A172 (cell line): ENCODE measurements around the gene RNF121. TPM values are rescaled to one million over a fixed set of nuclear protein-coding genes. Genes with fewer than 3 reads are reported as not detected.

ENCODE experiments used
- DNase-seq: peaks from one replicate; pipeline ENCODE4 v3.0.0-alpha.2; 2015; ENCODE audit warnings: low spot score
- total RNA-seq: library from RNA; depleted of rRNA; stranded (reverse); fragments of >200 nt; shearing (Covaris generic); gene quantifications from 2 replicates; pipeline ENCODE4 v1.2.3, GENCODE V29; 2014

RNF121 gene
- total RNA-seq, 1 experiment from 2014 or later, result 29.9 TPM

DNA sequence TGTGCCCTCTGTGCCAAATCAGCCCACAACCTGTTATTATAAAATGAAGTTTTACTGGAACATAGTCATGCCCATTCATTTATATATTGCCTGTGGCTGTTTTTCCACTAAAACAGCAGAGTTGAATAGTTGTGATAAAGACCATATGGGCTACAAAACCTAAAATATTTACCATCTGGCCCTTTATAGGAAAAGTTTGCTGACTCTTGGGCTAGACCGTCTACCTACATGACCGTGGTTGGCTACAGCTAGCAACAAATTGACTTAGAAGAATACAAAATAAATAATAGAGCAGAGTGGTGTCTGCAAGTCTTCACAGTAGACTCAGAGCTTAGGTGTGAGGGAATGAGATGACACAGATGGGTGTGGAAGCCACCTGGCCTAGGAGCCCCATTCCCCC is 58.7 kb downstream of the RNF121 start:
- DNase-seq, result no peak

DNA sequence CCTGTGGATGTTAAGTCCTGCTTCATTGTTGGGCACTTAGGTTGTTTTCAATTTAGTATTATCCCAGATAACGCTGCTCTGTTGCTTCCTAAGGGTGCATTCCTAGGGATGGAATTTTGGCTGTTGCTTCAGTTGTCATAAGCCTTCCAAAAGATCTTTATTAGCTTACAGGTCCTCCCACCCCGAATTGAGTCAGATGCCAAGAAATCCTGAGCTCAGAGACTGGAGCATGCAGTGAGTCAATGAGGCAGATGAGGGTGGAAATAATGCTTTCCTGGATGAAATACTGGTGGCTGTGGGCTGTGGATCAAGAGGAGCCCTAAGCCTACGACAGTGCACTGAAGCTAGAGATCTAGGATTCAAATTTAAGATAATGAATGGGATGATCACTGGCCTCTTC is 59.2 kb downstream of the RNF121 start:
- DNase-seq, result no peak

DNA sequence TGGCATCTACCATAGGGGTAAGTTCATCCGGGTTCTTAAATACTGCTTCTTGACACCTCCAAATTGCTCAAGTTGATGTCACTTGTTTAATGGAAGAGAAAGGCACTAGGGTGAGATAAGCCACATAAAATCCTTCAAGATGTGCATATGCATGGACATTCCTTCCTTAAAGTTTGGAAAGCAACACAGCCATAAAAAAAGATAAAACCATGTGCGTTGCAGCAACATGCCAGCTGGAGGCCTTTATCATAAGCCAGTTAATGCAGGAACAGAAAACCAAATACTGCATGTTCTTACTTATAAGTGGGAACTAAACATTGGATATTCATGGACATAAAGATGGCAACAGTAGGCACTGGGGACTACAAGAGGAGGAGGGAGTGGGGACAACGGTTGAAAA is 61.9 kb downstream of the RNF121 start:
- no peak for DNase-seq

DNA sequence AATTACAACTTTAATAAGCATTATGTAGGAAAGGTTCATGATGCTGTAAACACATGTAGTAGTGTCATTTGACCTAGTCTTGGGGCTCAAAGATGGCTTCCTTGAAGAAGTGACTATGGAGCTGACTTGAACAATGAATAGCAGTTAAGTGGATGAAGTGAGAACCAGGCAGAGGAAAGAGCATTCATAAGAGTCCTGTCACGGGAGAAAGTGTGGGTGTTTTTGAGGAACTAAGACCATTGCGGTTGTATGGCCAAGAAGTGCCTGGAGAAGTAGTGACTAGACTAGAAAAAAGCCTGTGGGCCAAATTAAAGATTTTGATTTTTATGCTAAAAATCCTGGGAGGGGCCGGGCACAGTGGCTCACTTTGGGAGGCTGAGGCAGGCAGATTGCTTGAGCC is 62.6 kb downstream of the RNF121 start:
- DNase-seq, result no peak

DNA sequence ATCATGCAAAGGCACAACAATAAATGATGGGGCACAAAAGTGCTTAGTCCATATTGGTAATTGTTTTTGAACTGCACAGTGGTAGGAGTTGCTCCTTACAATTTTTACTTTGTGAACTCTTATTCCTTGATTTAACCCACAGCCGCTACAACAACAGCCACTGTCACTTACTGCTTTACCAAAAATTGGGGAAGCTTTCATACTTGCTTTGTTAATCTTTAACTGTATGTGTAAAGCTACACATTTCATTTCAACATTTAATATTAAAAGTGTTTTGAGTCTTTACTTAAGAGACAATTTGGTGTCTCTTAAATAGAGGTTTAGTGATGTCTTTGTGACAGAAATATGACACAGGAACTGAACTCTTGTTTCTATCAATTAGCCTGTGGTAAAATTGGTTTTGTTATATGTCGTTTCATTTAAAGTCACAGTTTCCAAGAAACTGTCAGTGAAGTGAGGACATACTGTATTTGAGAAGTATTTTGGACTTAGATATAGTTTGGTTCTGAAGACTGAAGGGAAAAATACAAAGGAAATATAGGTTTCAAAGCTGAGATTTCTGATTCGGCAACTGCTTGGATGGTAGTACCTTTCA is 63.4 kb downstream of the RNF121 start:
- no peak for DNase-seq

DNA sequence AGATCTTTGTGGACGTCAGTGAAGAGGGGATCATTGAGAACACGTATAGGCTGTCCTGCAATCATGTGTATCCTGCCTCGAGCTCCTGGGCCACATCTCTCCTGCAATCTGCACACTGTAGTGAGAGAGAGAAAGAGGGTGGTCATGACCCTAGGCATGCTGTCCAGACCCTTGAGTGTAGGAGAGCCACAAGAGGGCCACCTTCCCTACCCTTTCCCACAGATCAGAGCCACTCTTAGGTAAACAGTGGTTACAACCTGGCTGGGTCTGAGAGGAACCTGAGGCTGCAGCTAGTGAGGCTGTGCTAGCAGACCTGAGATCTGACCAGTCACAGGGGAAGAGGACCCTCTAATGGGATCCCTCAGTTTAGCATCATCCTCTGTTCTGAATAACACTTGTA is 65.9 kb downstream of the RNF121 start:
- DNase-seq, result no peak

DNA sequence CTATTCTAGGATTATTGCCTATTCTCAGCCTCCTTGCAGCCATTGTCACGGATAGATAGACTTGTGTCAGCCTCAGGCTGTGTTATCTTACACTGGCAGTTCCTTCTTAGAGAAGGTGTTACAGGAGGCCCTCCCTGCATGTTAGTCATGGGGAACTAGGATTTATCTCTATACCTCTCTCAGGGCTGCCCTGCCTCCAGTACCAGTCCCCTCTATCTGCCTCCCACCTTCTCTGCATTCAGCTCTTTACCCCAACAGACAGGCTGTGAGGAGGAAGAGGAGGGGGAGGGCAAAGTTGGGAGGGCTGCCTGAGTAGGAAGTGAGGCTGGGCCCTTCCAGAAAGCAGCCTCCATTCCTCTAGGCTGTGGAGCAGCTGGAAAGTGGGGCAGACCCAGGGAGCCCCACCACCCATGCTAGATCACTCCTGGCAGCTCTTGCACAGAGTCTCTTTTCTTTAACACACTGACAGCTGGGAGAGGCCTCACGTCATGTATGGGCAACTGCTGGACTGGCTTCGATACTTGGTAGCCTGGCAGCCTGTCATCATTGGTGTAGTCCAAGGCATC is 67.0 kb downstream of the RNF121 start:
- no peak for DNase-seq

DNA sequence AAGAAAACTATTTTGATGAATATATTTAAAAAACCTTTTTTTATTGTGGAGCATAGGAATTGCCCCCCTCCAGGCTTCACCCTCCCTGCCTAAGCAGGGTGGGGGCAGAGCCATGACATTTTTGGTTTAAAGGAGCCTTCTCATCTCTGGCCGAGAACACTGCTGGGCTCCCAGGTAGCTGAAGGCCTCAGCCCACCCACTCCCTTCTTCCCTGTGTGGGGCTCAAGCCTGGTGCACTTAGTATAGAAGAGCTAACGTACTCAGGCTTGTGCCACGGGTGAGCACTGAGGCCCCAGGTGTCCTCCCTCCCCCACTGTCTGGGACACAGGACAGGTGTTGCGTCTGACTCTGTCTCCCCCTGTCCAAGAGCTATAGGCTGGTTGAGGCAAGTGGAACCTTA is 67.7 kb downstream of the RNF121 start:
- DNase-seq, result no peak

DNA sequence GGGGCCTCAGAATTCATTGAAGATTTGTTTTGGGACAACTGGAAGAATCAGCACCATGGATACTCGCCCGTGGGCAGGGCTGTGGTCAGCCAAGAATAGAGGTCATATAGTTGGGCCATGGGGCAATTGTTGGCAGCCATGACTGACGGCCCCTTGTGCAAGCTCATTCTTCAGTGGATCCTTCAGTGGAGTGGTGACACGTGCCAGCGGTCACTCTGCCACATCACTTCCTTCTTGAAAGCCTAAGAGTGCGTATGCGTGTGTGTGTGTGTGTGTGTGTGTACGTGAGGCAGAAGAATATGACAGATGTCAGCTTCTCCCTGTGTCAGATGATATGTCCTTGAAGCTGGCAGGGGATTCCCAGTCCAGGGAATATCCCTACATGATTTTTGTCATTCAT is 68.1 kb downstream of the RNF121 start:
- no peak for DNase-seq

DNA sequence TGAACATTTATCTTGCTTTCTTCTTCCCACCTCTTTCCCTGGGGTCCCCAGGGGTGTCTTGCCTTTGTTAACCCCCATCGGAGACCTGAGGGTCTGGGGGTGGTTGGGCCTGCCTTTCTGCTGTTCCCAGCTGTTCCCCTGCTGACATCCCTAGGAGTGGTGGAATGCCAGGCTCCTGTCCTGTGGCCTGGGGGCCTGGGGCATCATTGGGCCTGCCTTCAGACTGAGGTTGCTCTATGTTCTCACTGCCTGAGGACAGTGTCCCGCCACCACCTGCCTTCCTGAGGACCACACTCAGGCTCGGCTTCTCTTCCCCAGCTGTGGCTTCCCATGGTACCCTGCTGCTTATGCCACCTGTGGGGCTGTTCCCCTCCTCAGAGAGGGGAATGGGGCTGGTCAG is 68.7 kb downstream of the RNF121 start:
- DNase-seq, result no peak

DNA sequence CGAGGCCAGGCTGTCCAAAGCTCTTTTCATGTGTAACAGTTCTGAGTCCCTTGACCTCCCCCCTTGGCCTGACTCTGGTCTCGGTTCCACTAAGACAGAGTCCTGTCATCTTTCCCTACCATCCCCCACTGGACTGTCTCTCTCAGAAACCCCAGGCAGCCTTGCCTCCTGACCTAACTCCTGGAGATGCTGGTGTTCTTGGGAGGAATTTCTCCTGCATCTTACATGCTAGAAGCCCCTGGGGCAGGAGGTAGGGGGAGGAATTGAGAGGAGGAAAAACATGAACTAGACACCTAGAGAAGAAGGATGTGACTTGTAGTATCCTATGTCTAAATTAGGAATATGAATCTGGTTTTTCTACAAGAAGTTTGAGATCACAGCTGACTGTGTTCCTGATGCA is 69.2 kb downstream of the RNF121 start:
- DNase-seq, result no peak

DNA sequence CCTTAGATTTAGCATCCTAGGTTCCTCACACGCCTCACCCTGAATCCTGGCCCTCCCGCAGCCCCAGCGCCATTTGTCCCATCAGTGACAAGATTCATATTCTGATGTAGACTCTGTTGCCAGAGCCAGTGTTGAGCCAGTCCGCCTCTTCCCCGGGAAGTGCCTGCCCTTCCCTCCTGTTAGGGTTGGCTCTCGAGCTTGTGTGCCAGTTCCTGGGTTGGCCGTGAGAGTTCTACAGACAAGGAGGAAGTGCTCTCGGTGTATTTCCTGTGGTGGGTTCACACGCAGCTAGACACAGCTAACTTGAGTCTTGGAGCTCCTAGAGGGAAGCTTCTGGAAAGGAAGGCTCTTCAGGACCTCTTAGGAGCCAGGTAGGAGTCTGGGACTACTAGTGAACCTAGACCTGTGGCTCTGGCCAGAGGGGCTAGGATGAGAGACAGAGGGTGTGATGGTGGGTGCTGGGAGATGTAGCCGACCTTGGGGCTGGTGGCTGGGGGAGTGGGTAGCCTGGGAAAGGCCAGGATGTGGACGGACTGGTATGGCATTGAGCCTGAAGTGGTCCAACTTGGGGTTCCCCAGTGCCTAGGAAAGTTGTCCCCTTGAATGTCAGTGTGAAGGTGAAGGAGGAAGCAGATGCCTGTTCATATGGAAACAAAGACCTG is 69.9 kb downstream of the RNF121 start, which contains the start of gene IL18BP:
Gene IL18BP (plus strand): TSS at position 261 of the 662 bp plus-strand sequence. CDS start 1,076 bp downstream, outside the sequence.
- no peak for DNase-seq

DNA sequence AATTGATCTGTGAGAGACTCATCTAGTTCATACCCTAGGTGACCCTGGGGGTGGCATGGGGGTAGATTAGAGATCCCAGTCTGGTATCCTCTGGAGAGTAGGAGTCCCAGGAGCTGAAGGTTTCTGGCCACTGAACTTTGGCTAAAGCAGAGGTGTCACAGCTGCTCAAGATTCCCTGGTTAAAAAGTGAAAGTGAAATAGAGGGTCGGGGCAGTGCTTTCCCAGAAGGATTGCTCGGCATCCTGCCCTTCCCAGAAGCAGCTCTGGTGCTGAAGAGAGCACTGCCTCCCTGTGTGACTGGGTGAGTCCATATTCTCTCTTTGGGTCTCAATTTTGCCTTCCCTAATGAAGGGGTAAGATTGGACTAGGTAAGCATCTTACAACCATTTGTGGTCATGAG is 70.5 kb downstream of the RNF121 start:
- peak; percentile 55 for DNase-seq

DNA sequence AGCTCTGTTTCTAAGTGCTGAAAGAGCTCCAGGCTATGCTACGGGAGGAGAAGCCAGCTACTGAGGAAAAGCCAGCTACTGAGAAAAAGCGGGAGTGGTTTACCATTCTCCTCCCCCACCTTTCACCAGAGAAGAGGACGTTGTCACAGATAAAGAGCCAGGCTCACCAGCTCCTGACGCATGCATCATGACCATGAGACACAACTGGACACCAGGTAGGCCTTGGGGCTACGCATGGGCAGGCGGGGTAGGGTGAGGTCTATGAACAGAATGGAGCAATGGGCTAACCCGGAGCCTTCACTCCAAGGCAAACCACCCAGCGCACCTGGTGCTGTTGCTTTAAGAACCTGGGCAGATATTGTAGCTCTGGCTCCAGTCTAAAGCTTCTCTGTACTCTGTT is 71.0 kb downstream of the RNF121 start:
- DNase-seq, result no peak

DNA sequence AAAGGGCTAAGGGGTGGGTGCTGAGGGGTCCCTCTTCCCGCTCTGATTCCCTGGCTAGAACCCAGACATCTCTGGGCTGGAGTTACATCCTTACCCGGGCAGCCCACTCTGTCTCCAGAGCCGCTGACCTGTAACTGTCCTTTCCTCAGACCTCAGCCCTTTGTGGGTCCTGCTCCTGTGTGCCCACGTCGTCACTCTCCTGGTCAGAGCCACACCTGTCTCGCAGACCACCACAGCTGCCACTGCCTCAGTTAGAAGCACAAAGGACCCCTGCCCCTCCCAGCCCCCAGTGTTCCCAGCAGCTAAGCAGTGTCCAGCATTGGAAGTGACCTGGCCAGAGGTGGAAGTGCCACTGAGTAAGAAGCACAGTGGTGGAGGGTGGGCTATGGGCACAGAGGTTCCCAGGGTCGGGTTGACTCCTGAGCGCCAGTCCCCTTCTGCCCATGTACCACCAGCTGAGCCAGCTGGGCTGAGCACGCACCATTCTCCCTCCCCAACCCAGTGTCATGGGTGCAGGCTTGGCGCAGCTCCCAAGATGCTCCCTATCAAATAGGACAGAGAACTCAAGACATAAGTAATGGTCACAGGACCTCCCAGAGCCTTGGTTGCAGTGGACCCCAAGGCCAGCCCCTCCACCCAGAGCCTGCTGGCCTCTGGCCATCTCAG is 71.5 kb downstream of the RNF121 start:
- no peak for DNase-seq

DNA sequence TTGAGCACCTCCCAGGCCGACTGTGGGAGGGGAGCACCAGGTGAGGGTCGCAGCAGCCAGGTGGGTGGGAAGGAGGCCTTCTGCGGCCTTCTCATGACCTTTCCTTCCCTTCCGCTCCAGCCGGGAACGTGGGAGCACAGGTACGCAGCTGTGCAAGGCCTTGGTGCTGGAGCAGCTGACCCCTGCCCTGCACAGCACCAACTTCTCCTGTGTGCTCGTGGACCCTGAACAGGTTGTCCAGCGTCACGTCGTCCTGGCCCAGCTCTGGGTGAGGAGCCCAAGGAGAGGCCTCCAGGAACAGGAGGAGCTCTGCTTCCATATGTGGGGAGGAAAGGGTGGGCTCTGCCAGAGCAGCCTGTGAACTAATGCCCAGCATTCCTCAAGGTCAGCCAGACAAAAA is 72.4 kb downstream of the RNF121 start:
- DNase-seq, result no peak

DNA sequence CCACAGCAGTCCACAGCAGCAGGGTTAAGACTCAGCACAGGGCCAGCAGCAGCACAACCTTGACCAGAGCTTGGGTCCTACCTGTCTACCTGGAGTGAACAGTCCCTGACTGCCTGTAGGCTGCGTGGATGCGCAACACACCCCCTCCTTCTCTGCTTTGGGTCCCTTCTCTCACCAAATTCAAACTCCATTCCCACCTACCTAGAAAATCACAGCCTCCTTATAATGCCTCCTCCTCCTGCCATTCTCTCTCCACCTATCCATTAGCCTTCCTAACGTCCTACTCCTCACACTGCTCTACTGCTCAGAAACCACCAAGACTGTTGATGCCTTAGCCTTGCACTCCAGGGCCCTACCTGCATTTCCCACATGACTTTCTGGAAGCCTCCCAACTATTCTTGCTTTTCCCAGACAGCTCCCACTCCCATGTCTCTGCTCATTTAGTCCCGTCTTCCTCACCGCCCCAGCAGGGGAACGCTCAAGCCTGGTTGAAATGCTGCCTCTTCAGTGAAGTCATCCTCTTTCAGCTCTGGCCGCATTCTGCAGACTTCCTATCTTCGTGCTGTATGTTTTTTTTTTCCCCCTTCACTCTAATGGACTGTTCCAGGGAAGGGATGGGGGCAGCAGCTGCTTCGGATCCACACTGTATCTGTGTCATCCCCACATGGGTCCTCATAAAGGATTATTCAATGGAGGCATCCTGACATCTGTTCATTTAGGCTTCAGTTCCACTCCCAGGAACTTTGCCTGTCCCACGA is 73.2 kb downstream of the RNF121 start:
- no peak for DNase-seq

DNA sequence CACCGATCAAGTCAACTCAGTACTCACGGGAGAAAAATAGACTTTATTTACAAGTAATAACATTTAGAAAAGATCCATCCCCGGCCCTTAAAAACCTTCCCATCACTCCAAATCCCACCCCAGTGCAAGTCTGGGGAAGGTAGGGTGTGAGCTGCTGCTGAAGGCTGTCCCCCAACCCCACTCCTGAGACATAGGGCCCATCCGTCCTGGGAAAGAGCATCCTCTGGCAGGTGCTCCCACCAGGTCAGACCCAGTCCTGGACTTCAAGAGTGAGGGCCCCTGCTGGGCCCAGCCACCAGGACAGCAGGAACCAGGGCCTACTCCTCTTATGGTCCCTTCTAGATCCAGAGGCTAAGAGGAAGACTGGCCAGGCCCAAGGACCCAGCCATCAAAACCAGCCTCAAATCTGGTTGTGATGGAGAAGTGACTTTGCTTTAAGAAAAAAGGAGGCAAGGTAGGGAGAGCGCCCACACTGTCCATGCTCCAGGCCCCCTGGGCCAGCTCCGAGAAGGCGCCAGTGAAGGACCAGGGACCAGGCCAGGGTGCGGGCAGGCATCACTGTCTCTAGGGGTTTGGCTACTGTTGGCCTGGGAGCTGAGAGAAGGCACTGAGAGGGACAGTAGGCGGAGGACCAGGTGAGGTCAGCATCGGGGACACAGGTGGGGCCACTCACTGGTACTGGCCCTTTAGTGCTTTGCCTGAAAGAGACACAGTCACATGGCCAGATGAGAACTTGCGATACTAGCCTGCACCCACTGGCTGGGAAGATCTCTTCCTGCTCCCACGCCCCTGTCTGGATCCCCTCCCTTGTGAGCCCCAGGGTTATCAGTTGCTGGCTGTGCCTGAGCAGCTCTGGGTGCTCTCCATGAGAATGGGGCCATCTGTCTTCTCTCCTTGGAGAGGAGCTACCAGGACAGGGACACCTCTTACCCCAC is 74.3 kb downstream of the RNF121 start:
- no peak for DNase-seq

DNA sequence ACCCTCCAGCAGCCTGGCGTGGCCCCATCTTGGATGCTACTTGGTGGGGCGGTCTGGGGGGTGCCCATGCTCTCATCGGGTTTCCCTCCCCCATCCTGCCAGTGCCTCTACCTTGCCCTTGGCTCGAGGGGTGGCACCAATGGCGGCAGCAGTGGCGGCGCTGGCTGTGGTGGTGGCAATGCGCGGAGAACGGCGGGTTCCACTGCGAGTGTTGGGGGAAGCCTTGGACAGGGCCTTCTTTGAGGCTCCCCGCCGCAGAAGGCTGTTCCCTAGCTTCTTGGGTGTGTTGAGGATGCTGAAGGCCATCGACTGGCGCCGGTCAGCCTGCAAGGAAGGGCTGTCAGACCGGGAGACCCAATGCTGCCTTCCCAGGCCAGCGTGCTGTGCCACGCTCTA is 74.9 kb downstream of the RNF121 start:
- DNase-seq, result no peak

DNA sequence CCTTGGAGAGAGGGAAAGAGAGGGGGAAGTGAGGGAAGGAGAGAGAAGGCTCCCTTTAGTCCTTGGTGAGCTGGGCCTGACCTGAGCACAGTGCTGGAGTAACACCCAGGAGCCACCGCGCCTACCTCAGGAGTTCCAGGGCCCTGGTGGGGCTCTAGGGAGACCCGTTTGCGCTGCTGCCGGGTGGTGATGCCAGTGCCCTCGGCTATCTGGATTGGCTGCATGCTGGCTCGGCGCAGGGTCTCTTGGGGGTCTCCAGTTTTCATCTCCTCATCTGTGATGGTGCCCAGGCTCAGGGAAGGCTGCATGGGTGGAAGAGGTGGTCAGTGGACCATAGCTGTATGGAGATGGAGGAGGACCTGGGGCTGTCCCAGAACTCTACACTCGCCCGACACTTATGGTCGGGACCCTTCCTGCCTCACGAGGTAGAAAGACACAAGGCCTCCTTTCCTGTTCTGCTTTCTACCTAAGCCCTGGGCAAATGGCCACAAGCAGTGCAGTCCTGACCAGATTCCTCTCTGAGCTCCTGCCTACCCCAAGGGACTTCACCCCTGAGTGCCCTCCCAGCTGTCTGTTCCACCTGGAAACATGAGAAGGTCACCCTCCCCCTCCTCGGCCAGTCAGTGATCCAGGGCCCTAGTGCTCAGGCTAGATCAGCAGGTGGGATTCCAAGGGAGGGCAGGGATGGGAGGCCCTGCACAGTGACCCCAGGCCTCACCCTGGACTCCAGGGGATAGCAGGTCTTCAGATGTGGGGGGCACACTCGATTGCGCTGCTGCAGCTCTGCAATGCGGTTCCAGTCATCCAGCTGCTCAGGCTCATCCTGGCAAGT is 75.9 kb downstream of the RNF121 start:
- DNase-seq, result no peak
